Frontal cortex (tissue), 4 donors: ENCODE data around the gene EVI2B. TPM values are rescaled to one million over a fixed set of nuclear protein-coding genes. Genes with fewer than 3 reads are reported as not detected.
"Not testable (repeated sequence)": the region's sequence is repeated elsewhere in the genome, so short reads cannot be mapped to it uniquely, and the experiment has no call there.

Experiments used
- DNase-seq, 2 donors: peaks; one replicate each; pipeline ENCODE4 v3.0.0; 2012; ENCODE audit warnings: low spot score in 2 of 2
- FAIRE-seq: peaks from 2 replicates; lab custom pipeline; 2012; peaks lifted over from hg19 to GRCh38; lab: Jason Lieb, UNC
- total RNA-seq: library from RNA; depleted of rRNA; stranded (reverse); fragments of >200 nt; gene quantifications from one replicate; pipeline ENCODE4 v1.2.3, GENCODE V29; 2014
- donor health status: control.
- donor health status: control.
- donor health status: control.

EVI2B gene
- total RNA-seq, 1 donor from 2014 or later = not detected

GRCh38 chr17:31312223-31312622, 1.6 kb downstream of the EVI2B start:
- not testable (repeated sequence) for DNase-seq, FAIRE-seq

GRCh38 chr17:31311526-31311925, 2.3 kb downstream of the EVI2B start:
- FAIRE-seq (no peak), DNase-seq (no peak)

DNA sequence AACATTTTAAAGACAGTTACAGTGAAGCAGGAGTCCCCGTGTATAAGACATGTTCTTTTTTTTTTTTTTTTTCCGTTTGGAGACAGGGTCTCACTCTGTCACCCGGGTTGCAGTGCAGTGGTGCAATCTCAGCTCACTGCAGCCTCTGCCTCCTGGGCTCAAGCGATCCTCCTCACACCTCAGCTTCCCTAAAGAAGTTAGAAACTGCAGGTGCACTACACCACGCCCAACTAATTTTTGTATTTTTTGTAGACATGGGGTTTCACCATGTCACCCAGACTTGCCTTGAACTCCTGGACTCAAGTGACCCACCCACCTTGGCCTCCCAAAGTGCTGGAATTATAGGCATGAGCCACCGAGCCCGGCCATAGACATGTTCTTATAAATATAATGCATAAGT, 3.0 kb downstream of the EVI2B start:
- DNase-seq = no peak

DNA sequence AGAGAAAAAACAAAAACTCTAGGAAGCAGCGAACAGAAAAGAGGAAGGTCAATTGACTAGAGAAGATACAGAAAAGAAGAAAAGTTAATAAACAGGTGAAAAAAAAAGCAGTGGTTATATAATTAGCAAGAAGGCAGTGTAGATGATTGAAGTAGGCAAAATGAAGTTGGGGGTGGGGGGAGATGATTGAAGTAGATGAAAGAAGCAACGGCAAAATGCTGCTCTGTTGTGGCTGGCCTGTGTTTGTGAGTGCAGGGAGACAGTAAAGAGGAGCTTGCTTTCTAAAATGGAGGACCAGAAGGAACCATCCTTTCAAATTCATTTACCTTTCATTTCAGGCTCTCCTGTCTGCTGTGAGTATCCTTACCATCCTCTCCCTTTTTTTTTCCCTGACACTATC, 3.6 kb downstream of the EVI2B start:
- FAIRE-seq = no peak
- DNase-seq = no peak

More for the DNA sequence above, 3.0 kb downstream of the EVI2B start:
- FAIRE-seq = no peak

GRCh38 chr17:31309556-31309955, 4.3 kb downstream of the EVI2B start:
- FAIRE-seq (no peak), DNase-seq (no peak)

DNA sequence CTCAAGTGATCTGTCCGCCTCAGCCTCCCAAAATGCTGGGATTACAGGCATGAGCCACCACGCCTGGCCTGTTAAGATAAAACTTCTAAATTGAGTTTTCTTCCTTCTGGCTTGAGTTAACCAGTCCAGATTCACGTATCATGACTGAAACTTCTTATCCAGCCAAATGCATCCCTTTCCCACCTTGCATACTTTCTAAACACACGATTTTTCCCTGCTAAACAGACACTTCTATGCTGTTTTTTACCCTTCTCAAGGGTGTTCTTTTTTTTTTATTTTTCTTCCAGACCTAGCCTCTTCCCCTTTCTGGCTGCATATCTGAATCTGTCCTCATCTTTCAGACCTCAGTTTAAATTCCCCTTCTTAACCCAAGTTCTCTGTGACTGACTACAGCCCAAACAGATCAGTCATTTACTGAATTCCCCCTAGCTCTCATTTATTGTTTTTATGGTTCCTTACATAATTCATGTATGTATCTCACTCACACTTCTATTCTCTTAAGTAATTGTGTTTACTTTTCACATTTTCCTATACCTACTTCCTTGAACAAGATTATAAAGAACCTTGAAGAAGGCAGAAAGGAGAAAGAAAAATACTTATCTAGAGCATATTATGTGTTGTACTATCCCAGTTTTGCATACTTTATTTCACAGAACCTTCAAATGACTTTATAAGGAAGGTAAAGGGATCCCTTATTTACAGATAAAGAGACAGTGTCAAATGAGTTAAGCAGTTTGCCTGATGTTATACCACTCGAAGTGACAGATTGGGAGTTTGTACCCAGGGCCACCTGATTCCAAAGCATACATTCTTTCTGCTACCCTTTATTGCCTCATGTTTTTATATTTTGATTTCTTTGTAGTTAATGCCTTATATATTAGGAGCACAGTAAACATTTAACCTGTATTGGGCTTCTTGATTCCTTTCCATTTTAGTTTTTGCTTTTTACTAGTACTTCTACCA, 5.2 kb downstream of the EVI2B start:
- no peak for FAIRE-seq

GRCh38 chr17:31307640-31308039, 6.2 kb downstream of the EVI2B start:
- no peak for FAIRE-seq
- DNase-seq = no peak

More for the DNA sequence above, 5.2 kb downstream of the EVI2B start:
- DNase-seq = no peak

DNA sequence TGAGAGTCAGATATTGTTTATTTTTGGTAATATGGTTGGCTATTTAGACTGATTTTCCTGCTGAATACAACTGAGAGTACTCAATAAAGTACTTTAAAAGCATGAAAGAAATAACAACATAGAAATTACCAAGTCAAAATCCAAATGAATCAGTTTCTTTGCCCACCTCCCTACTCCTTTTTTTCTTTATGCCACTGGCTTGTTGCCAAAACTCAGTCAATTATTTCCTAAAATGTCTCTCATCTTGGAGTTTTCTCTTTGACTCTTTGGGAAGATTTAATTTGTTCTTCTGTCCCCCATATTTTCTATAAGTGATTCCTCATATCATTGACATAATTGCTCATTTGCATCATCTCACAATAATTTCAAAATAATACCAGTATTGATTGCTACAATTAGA, 14.2 kb downstream of the EVI2B start:
- DNase-seq (no peak), FAIRE-seq (no peak)

DNA sequence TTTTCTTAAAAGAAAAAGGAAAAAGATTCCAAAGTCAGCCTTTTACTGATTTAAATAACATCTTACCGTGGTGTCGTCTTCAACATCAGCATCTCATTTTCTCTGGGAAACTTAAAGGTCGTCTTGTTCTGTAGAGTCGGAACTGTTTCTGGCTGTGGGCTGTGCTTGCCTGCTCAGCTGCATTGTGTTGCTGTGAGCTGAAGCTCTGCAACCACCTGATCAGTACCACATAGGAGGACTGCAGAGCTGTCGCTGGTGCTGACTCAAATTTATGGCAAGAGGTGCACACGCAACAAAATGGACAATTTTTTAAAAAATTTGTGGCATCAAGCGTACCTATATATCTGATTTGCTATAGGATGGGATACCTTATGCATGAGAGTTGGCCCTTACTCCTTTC, 16.8 kb downstream of the EVI2B start, which contains the start of gene OMG:
Gene OMG, minus strand, starts transcription at position 150 of the 400 bp plus-strand sequence. CDS start 908 bp downstream, outside the sequence.
- no peak for DNase-seq
- no peak for FAIRE-seq

DNA sequence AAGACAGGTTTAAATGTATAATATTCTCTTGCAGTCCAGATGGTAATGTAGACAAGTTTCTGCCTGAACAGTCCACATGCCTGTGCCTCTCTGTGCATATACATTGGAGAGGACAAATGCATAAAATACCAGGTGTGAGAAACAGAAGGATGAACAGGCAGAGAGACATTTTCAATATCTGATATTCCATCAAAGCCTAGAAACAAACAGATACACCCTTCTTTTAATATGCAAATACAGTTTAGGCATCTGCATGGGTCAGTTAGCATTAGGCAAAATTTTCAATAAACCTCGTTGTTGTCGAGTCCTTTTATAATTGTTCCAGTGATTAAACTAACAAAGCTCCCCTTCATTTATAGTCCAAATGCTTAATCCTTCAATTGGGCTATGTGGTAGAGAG, 17.7 kb downstream of the EVI2B start:
- DNase-seq = no peak

DNA sequence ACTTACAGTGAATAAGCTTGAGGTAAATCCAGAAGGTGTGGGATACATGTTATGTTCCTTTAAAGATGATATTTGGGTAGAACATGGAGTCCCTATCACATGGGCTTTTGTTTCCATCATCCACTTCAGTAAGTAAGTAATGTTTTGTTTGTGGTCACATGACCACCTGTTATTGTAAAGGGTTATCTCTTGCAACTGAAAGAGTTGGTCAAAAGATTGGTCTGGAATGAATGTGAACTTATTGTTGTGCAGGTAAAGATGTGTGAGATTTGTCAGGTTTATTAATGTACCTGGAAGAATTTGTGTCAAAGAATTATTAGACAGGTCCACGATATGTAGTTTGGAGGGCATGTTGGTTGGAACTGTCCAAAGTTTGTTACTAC, 18.4 kb downstream of the EVI2B start:
- FAIRE-seq = no peak

More for the DNA sequence above, 17.7 kb downstream of the EVI2B start:
- FAIRE-seq = no peak

DNA sequence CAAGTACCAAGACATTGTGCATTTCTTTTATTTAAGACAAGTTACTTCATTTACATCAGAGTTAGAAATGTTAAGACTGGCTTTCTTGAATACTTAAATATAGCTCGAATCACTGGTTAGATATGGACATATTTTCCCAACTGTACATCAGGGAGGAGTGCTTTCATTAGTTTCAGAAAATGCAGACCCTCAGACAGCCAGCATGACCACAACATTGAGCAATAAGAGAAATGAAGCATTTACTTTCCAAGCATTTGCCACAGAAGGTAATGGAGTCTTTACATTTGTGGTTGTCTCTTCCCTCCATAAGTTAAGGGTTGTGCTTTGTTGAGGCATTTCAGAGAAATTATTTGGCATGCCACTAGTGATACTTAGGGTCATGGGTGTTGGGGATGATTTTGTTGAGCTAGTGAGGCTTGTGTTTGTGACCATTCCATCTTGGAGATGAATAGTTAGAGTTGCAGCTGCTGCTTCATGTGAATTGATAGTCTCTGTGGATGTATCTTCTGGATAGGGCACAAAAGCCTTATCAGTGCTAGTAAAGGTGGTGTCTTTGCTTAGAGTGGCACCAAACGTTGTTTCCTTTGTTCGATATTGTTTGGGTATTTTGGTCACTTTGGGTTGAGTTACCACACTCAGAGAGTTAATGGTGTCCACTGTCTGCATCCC, 18.9 kb downstream of the EVI2B start:
- DNase-seq = no peak

More for the DNA sequence above, 18.4 kb downstream of the EVI2B start:
- no peak for DNase-seq

DNA sequence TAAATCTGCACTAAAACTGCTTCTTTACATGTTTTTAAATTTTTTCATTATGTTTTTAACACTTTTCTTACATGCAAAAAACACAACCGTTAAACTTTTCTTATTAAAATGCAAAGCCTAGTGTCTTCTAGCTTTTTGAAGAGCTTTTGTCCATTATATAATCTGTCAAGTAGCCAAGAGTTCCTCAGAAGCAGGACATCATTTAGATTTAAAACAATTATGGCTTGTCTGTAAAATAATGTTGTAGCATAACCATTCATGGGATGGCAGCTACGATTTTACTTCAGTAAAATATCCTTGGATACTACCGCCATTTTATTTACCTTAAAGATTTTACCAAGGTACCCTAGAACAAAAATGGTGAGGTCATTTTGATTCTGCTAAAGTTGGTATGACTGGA, 19.6 kb downstream of the EVI2B start:
- peak; percentile 84 for FAIRE-seq
- DNase-seq = peak in 1 of 2 donors; percentile 10

More for the DNA sequence above, 18.9 kb downstream of the EVI2B start:
- no peak for FAIRE-seq

DNA sequence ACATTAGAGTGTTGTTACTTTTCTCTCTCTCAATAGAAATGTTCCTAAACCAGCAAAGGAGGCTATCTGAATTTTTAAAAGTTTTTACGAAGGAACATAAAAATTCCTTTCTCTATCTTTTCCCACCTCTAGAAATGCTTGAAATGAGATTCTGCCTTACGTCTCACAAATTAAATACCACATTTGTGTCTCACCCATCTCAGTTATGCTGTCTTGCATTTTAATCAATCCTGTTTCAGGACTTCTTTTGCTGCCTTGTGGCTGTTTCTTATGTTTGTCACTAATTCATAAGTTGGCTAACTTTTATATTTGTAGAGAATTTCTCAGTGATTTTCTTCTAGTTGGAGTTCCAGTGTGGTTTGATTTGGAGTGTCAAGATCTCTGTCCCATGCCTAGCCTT, 20.3 kb downstream of the EVI2B start:
- DNase-seq (no peak), FAIRE-seq (no peak)

GRCh38 chr17:31291820-31292219, 22.0 kb downstream of the EVI2B start:
- DNase-seq = no peak
- FAIRE-seq = no peak

DNA sequence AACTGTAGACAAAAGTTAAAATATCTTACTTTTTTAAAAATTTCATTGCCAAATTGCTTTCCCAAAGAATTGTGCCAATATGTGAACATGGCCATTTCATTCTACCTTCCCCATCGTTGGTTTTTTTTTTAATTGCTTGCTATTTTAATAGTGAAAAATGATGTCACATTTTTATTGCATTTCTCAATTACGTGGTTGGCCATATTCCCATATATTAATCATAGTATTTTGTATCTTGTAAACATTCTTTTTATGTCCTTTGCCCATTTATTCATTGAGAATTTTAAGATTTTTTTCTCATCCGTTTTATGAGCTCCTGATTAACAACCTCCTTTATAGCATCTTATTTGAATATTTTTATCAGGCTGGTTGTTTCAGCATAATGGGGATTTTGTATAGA, 24.1 kb downstream of the EVI2B start:
- DNase-seq (no peak), FAIRE-seq (no peak)

DNA sequence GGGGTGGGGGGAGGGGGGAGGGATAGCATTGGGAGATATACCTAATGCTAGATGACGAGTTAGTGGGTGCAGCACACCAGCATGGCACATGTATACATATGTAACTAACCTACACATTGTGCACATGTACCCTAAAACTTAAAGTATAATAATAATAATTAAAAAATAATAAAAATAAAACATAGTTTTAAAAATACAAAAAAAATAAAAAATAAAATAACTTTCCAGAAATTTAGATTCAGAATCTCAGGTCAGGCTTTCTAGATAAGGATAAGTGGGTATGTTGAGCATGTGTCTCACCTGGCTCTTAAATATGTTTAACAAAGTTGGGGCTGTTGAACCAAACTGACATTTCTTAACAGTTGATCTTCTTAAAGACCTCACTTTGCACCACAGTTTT, 25.9 kb downstream of the EVI2B start:
- FAIRE-seq = peak; percentile 31
- not testable (repeated sequence) for DNase-seq

GRCh38 chr17:31286587-31286986, 27.3 kb downstream of the EVI2B start:
- no peak for FAIRE-seq
- DNase-seq = no peak

DNA sequence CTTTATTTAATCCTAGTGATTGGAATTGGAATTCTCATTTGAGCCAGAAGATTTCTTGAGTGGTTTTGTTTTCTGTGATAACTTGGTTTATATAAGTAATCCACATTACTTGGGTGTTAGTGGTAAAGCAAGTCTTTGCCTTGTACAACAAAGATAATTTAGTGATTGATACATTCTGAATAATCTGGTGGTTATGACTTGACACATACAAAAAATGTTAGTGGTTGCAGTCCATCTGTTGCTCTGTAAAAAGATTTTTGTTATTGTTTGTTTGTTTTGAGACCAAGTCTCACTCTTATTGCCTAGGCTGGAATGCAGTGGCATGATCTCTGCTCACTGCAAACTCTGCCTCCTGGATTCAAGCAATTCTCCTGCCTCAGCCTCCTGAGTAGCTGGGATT, 30.0 kb downstream of the EVI2B start:
- FAIRE-seq (no peak), DNase-seq (no peak)

GRCh38 chr17:31281061-31281460, 32.8 kb downstream of the EVI2B start:
- no peak for DNase-seq
- FAIRE-seq = no peak

- no peak for DNase-seq
- no peak for FAIRE-seq
Measured at GRCh38 chr17:31279401-31279800, 34.5 kb downstream of the EVI2B start.
